HUES48 (cell line): ENCODE data around the gene AARS2.

ENCODE experiments used
- H3K27ac ChIP-seq: one replicate; pipeline ENCODE4 v1.7.0; 2013; ENCODE audit warnings: low read depth, low read length, inconsistent platforms
- H3K27me3 ChIP-seq: 2 replicates; pipeline ENCODE4 v1.6.1; 2013; ENCODE audit warnings: mild to moderate bottlenecking, low read length; ENCODE audit not compliant: control insufficient read depth, insufficient read depth
- H3K36me3 ChIP-seq: 2 replicates; pipeline ENCODE4 v1.6.1; 2013; ENCODE audit warnings: low read length; ENCODE audit not compliant: control insufficient read depth, insufficient read depth
- H3K4me1 ChIP-seq: 2 replicates; pipeline ENCODE4 v1.6.1; 2013; ENCODE audit warnings: mild to moderate bottlenecking, low read length; ENCODE audit not compliant: control insufficient read depth, insufficient read depth
- H3K4me3 ChIP-seq: 2 replicates; pipeline ENCODE4 v1.5.1; 2013; ENCODE audit warnings: mild to moderate bottlenecking, low read depth, low read length
- H3K9ac ChIP-seq: 2 replicates; pipeline ENCODE4 v1.6.1; 2013; ENCODE audit warnings: mild to moderate bottlenecking, low read depth, low read length, moderate library complexity
- H3K9me3 ChIP-seq: 2 replicates; pipeline ENCODE4 v1.6.1; 2013; ENCODE audit warnings: low read length; ENCODE audit not compliant: control insufficient read depth, insufficient read depth

Gene AARS2

GRCh38 chr6:44309631-44310030, 3.5 kb downstream of the AARS2 start:
- H3K27ac ChIP-seq: no peak overlapping the region
- H3K36me3 ChIP-seq: peaks cover 70% of the 10 kb centered on the region
- no peaks in the 10 kb centered on the region for H3K9me3 ChIP-seq

GRCh38 chr6:44309092-44309491, 4.1 kb downstream of the AARS2 start:
- Histone ChIP-seq H3K9ac (no peak overlapping the region), H3K4me3 (no peak overlapping the region), H3K36me3 (peaks cover 75% of the 10 kb centered on the region), H3K9me3 (no peaks in the 10 kb centered on the region), H3K4me1 (peaks cover 7% of the 10 kb centered on the region), H3K27me3 (no peaks in the 10 kb centered on the region), H3K27ac (no peak overlapping the region)

More at GRCh38 chr6:44309631-44310030, 3.5 kb downstream of the AARS2 start:
- no peak overlapping the region for H3K9ac ChIP-seq
- H3K4me1 ChIP-seq: peaks cover 7% of the 10 kb centered on the region
- no peaks in the 10 kb centered on the region for H3K27me3 ChIP-seq
- no peak overlapping the region for H3K4me3 ChIP-seq

GRCh38 chr6:44307217-44307616, 5.9 kb downstream of the AARS2 start:
- Histone ChIP-seq H3K4me3 (no peak overlapping the region), H3K4me1 (peaks cover 4% of the 10 kb centered on the region), H3K9ac (no peak overlapping the region), H3K36me3 (peaks cover 94% of the 10 kb centered on the region), H3K9me3 (no peaks in the 10 kb centered on the region), H3K27me3 (no peaks in the 10 kb centered on the region), H3K27ac (no peak overlapping the region)

GRCh38 chr6:44306710-44307109, 6.4 kb downstream of the AARS2 start:
- Histone ChIP-seq H3K4me1 (no peaks in the 10 kb centered on the region), H3K9ac (no peak overlapping the region), H3K9me3 (no peaks in the 10 kb centered on the region), H3K36me3 (peaks cover 94% of the 10 kb centered on the region), H3K27ac (no peak overlapping the region), H3K27me3 (no peaks in the 10 kb centered on the region), H3K4me3 (no peak overlapping the region)

GRCh38 chr6:44305200-44305725, 7.9 kb downstream of the AARS2 start:
- Histone ChIP-seq H3K36me3 (peaks cover 94% of the 10 kb centered on the region), H3K4me3 (no peak overlapping the region), H3K9ac (no peak overlapping the region), H3K27me3 (no peaks in the 10 kb centered on the region), H3K4me1 (no peaks in the 10 kb centered on the region), H3K9me3 (no peaks in the 10 kb centered on the region), H3K27ac (peak overlapping the region; percentile 50)

GRCh38 chr6:44304282-44305199, 8.6 kb downstream of the AARS2 start:
- no peaks in the 10 kb centered on the region for H3K4me1 ChIP-seq
- no peaks in the 10 kb centered on the region for H3K27me3 ChIP-seq
- H3K9ac ChIP-seq: no peak overlapping the region
- peak overlapping the region; percentile 50 for H3K27ac ChIP-seq
- H3K4me3 ChIP-seq: no peak overlapping the region
- H3K9me3 ChIP-seq: no peaks in the 10 kb centered on the region
- peaks cover 91% of the 10 kb centered on the region for H3K36me3 ChIP-seq

- H3K9ac ChIP-seq: no peak overlapping the region
- no peaks in the 10 kb centered on the region for H3K4me1 ChIP-seq
These were observed 9.3 kb downstream of the AARS2 start for GRCh38 chr6:44303842-44304241.

GRCh38 chr6:44302856-44303255, 10.3 kb downstream of the AARS2 start:
- H3K36me3 ChIP-seq: peaks cover 84% of the 10 kb centered on the region
- no peaks in the 10 kb centered on the region for H3K9me3 ChIP-seq

More at GRCh38 chr6:44303842-44304241, 9.3 kb downstream of the AARS2 start:
- Histone ChIP-seq H3K27ac (no peak overlapping the region), H3K27me3 (no peaks in the 10 kb centered on the region), H3K36me3 (peaks cover 87% of the 10 kb centered on the region), H3K4me3 (no peak overlapping the region), H3K9me3 (no peaks in the 10 kb centered on the region)

GRCh38 chr6:44301782-44302564, 11.2 kb downstream of the AARS2 start:
- H3K36me3 ChIP-seq: peaks cover 75% of the 10 kb centered on the region
- no peak overlapping the region for H3K4me3 ChIP-seq
- H3K9ac ChIP-seq: no peak overlapping the region
- H3K27ac ChIP-seq: no peak overlapping the region
- peaks cover under 1% of the 10 kb centered on the region; the same call in 1 of the 2 replicates for H3K4me1 ChIP-seq
- no peaks in the 10 kb centered on the region for H3K9me3 ChIP-seq
- peaks cover 9% of the 10 kb centered on the region; the same call in 1 of the 2 replicates for H3K27me3 ChIP-seq

More at GRCh38 chr6:44302856-44303255, 10.3 kb downstream of the AARS2 start:
- H3K27ac ChIP-seq: no peak overlapping the region
- no peak overlapping the region for H3K4me3 ChIP-seq
- H3K27me3 ChIP-seq: peaks cover 5% of the 10 kb centered on the region; the same call in 1 of the 2 replicates
- no peaks in the 10 kb centered on the region for H3K4me1 ChIP-seq
- no peak overlapping the region for H3K9ac ChIP-seq

- peaks cover 66% of the 10 kb centered on the region for H3K36me3 ChIP-seq
- no peak overlapping the region for H3K27ac ChIP-seq
- H3K27me3 ChIP-seq: peaks cover 18% of the 10 kb centered on the region
- no peak overlapping the region for H3K9ac ChIP-seq
- H3K9me3 ChIP-seq: no peaks in the 10 kb centered on the region
- peaks cover 7% of the 10 kb centered on the region; the same call in 1 of the 2 replicates for H3K4me1 ChIP-seq
- H3K4me3 ChIP-seq: no peak overlapping the region
These were observed 12.0 kb downstream of the AARS2 start for GRCh38 chr6:44301106-44301505.
